H1 (cell line): ENCODE measurements around the gene RABEP1. TPM values are rescaled to one million over a fixed set of nuclear protein-coding genes. Genes with fewer than 3 reads are reported as not detected.

Experiments
- CTCF ChIA-PET: fragments of 300-600 bp; sonication (Branson Sonifier 250); formaldehyde crosslinking; loops from one replicate; lab custom pipeline; 2021; ENCODE audit not compliant: partially characterized antibody; lab: Charles Lee
- POLR2A ChIA-PET: fragments of 300-600 bp; sonication (Branson Sonifier 250); formaldehyde crosslinking; loops from one replicate; lab custom pipeline; 2021; ENCODE audit warnings: inconsistent platforms; ENCODE audit not compliant: partially characterized antibody; lab: Charles Lee
- DNase-seq, 2 experiments: peaks; one replicate each; pipeline versions ENCODE4 v3.0.0 to v3.0.0-alpha.2; 2010 to 2022; ENCODE audit warnings: low spot score in 2 of 2, low read depth in 1 of 2, mixed read lengths in 1 of 2
- FAIRE-seq: peaks from 2 replicates; lab custom pipeline; 2011; peaks lifted over from hg19 to GRCh38; lab: Jason Lieb, UNC
- H2AFZ ChIP-seq: 2 replicates; pipeline ENCODE4 v1.8.1; 2012; ENCODE audit warnings: low read length, inconsistent platforms
- H2AK5ac ChIP-seq: 2 replicates; pipeline ENCODE4 v1.6.1; 2013; ENCODE audit warnings: low read depth, low read length
- H2BK120ac ChIP-seq: replicated peaks from 2 replicates; pipeline ENCODE3; 2013; ENCODE audit warnings: low read depth, low read length, inconsistent platforms
- H2BK12ac ChIP-seq: 2 replicates; pipeline ENCODE4 v1.6.1; 2013; ENCODE audit warnings: low read depth, low read length
- H2BK15ac ChIP-seq: 2 replicates; pipeline ENCODE4 v1.6.1; 2013; ENCODE audit warnings: low read length
- H2BK20ac ChIP-seq: 2 replicates; pipeline ENCODE4 v1.6.1; 2013; ENCODE audit warnings: low read length
- H2BK5ac ChIP-seq: 2 replicates; pipeline ENCODE4 v1.6.1; 2013; ENCODE audit warnings: low read depth, low read length
- H3K14ac ChIP-seq: 2 replicates; pipeline ENCODE4 v1.6.1; 2013; ENCODE audit warnings: inconsistent platforms; ENCODE audit not compliant: insufficient read length
- H3K18ac ChIP-seq: 2 replicates; pipeline ENCODE4 v1.6.1; 2013; ENCODE audit warnings: low read length; ENCODE audit errors: extremely low read depth
- H3K23ac ChIP-seq: 2 replicates; pipeline ENCODE4 v1.6.1; 2013; ENCODE audit warnings: inconsistent platforms; ENCODE audit not compliant: insufficient read length
- H3K23me2 ChIP-seq: 2 replicates; pipeline ENCODE4 v1.6.1; 2013; ENCODE audit warnings: low read depth, low read length
- H3K27ac ChIP-seq: 2 replicates; pipeline ENCODE4 v1.6.1; 2011; ENCODE audit warnings: low read depth, low read length, inconsistent platforms
- H3K27me3 ChIP-seq, 4 experiments: replicated peaks in 1 of 4; 1 replicate in 1 of 4; 2 replicates in 3 of 4; pipeline versions ENCODE4 v1.6.1 to v1.8.1; 2011 to 2013; ENCODE audit warnings: low read length in 3 of 4, mild to moderate bottlenecking in 3 of 4, inconsistent platforms in 2 of 4, mixed read lengths in 2 of 4, moderate library complexity in 1 of 4; ENCODE audit not compliant: control insufficient read depth in 3 of 4, insufficient read depth in 3 of 4; ENCODE audit errors: extremely low read depth in 1 of 4
- H3K36me3 ChIP-seq, 4 experiments: 2 replicates each; pipeline versions ENCODE4 v1.6.1 to v1.8.1; 2011 to 2013; ENCODE audit warnings: mild to moderate bottlenecking in 4 of 4, low read length in 3 of 4, moderate library complexity in 2 of 4, control low read depth in 1 of 4, inconsistent platforms in 1 of 4; ENCODE audit not compliant: insufficient read depth in 4 of 4, control insufficient read depth in 2 of 4
- H3K4ac ChIP-seq: replicated peaks from 2 replicates; pipeline ENCODE3; 2013; ENCODE audit warnings: low read length, low read depth, mixed read lengths, inconsistent platforms; ENCODE audit not compliant: insufficient read length
- H3K4me1 ChIP-seq, 4 experiments: replicated peaks in 1 of 4; 1 replicate in 1 of 4; 2 replicates in 3 of 4; pipeline versions ENCODE4 v1.6.1 to v1.8.1; 2011 to 2013; ENCODE audit warnings: low read length in 3 of 4, inconsistent platforms in 2 of 4, mixed read lengths in 1 of 4; ENCODE audit not compliant: insufficient read depth in 4 of 4, control insufficient read depth in 3 of 4
- H3K4me2 ChIP-seq, 2 experiments: 2 replicates each; pipeline versions ENCODE4 v1.6.1 to v1.8.1; 2011 to 2013; ENCODE audit warnings: low read depth in 2 of 2, low read length in 2 of 2, control low read depth in 1 of 2, inconsistent platforms in 1 of 2, mild to moderate bottlenecking in 1 of 2; ENCODE audit not compliant: insufficient read depth in 1 of 2
- H3K4me3 ChIP-seq, 4 experiments: fragments of 200-600, 300-600 bp in 1 of 4; sonication (generic), shearing (Covaris generic), sonication (Bioruptor Twin) in 1 of 4; 2 replicates each; pipeline versions ENCODE4 v1.5.1 to v1.8.1; 2011 to 2016; ENCODE audit warnings: low read length in 4 of 4, low read depth in 3 of 4, control low read depth in 2 of 4, inconsistent platforms in 2 of 4, mild to moderate bottlenecking in 2 of 4, mixed read lengths in 1 of 4, moderate library complexity in 1 of 4; ENCODE audit not compliant: insufficient read depth in 2 of 4; ENCODE audit errors: extremely low read depth in 1 of 4
- H3K56ac ChIP-seq: replicated peaks from 2 replicates; pipeline ENCODE3; 2013; ENCODE audit warnings: low read depth, mild to moderate bottlenecking, mixed read lengths, low read length, inconsistent platforms; ENCODE audit not compliant: insufficient read length
- H3K79me1 ChIP-seq: 2 replicates; pipeline ENCODE4 v1.6.1; 2013; ENCODE audit warnings: low read depth, low read length, control low read depth
- H3K79me2 ChIP-seq, 2 experiments: 2 replicates each; pipeline versions ENCODE4 v1.6.1 to v1.8.1; 2012 to 2013; ENCODE audit warnings: low read length in 2 of 2, mild to moderate bottlenecking in 2 of 2, inconsistent platforms in 1 of 2; ENCODE audit not compliant: insufficient read depth in 2 of 2, control insufficient read depth in 1 of 2
- H3K9ac ChIP-seq, 4 experiments: replicated peaks in 1 of 4; 1 replicate in 1 of 4; 2 replicates in 3 of 4; pipeline versions ENCODE4 v1.6.1 to v1.8.1; 2011 to 2013; ENCODE audit warnings: low read depth in 3 of 4, low read length in 3 of 4, control low read depth in 2 of 4, mild to moderate bottlenecking in 2 of 4, moderate library complexity in 2 of 4, inconsistent platforms in 1 of 4; ENCODE audit errors: extremely low read depth in 1 of 4
- H3K9me3 ChIP-seq, 2 experiments: 2 replicates each; pipeline versions ENCODE4 v1.6.1 to v1.8.1; 2012 to 2013; ENCODE audit warnings: mild to moderate bottlenecking in 2 of 2, moderate library complexity in 2 of 2, control low read depth in 1 of 2, inconsistent platforms in 1 of 2, low read depth in 1 of 2, low read length in 1 of 2, mixed read lengths in 1 of 2; ENCODE audit not compliant: insufficient read depth in 2 of 2
- H4K20me1 ChIP-seq, 2 experiments: replicated peaks in 1 of 2; 2 replicates each; pipeline versions ENCODE3 to v1.8.1; 2011 to 2013; ENCODE audit warnings: inconsistent platforms in 2 of 2, low read length in 2 of 2, mild to moderate bottlenecking in 1 of 2; ENCODE audit not compliant: insufficient read depth in 2 of 2, control insufficient read depth in 1 of 2
- H4K5ac ChIP-seq: 2 replicates; pipeline ENCODE4 v1.6.1; 2013; ENCODE audit warnings: low read length, low read depth, mixed read lengths, inconsistent platforms; ENCODE audit not compliant: insufficient read length
- H4K8ac ChIP-seq: 2 replicates; pipeline ENCODE4 v1.8.0; 2013; ENCODE audit warnings: mild to moderate bottlenecking, moderate library complexity, low read length, inconsistent platforms; ENCODE audit not compliant: insufficient read depth; ENCODE audit errors: extremely low read depth
- H4K91ac ChIP-seq: replicated peaks from 2 replicates; pipeline ENCODE3; 2013; ENCODE audit warnings: low read length, mixed read lengths, inconsistent platforms; ENCODE audit not compliant: insufficient read length
- BACH1 ChIP-seq: IDR thresholded peaks from 2 replicates; pipeline ENCODE4 v1.6.1; 2012; ENCODE audit warnings: low read length, improper control_type of control experiment
- CREB1 ChIP-seq: IDR thresholded peaks from 2 replicates; pipeline ENCODE4 v1.6.1; 2012; ENCODE audit warnings: inconsistent platforms
- CTBP2 ChIP-seq: IDR thresholded peaks from 2 replicates; pipeline ENCODE4 v1.7.0; 2011; ENCODE audit warnings: borderline replicate concordance, mild to moderate bottlenecking, moderate library complexity, mixed read lengths, low read length; ENCODE audit not compliant: insufficient read depth, insufficient read length
- EGR1 ChIP-seq: IDR thresholded peaks from 2 replicates; pipeline ENCODE4 v1.6.1; 2011; ENCODE audit warnings: low read depth, low read length, borderline replicate concordance
- EZH2 ChIP-seq: fragments of 200-600 bp; sonication (generic); IDR thresholded peaks from 2 replicates; pipeline ENCODE4 v1.7.1; 2012; ENCODE audit warnings: low read depth, mild to moderate bottlenecking, moderate library complexity, low read length, inconsistent platforms; ENCODE audit not compliant: severe bottlenecking
- GTF2F1 ChIP-seq: IDR thresholded peaks from 2 replicates; pipeline ENCODE4 v1.6.1; 2012; ENCODE audit warnings: low read depth, low read length, improper control_type of control experiment, borderline replicate concordance
- HDAC2 ChIP-seq, 2 experiments: fragments of 300-600 bp in 1 of 2; sonication (generic) in 1 of 2; IDR thresholded peaks; 2 replicates each; pipeline ENCODE4 v1.6.1; 2011 to 2012; ENCODE audit warnings: low read depth in 2 of 2, low read length in 2 of 2, mild to moderate bottlenecking in 2 of 2, moderate library complexity in 2 of 2, borderline replicate concordance in 1 of 2, inconsistent platforms in 1 of 2
- NANOG ChIP-seq: IDR thresholded peaks from 2 replicates; pipeline ENCODE4 v1.6.1; 2011; ENCODE audit warnings: low read length, low read depth, mild to moderate bottlenecking, inconsistent platforms; ENCODE audit not compliant: insufficient read depth, poor library complexity, severe bottlenecking
- POU5F1 ChIP-seq: IDR thresholded peaks from 2 replicates; pipeline ENCODE4 v1.6.1; 2011; ENCODE audit warnings: low read depth, mild to moderate bottlenecking, low read length, moderate library complexity
- SUZ12 ChIP-seq: fragments of 200-600 bp; sonication (generic); IDR thresholded peaks from 2 replicates; pipeline ENCODE4 v1.6.1; 2012; ENCODE audit warnings: mild to moderate bottlenecking, inconsistent platforms, low read length, moderate library complexity, mixed read lengths
- YY1 ChIP-seq: IDR thresholded peaks from 2 replicates; pipeline ENCODE4 v1.6.1; 2011; ENCODE audit warnings: low read depth, mild to moderate bottlenecking, low read length
- WGBS, 2 experiments: shearing (Covaris generic) in 1 of 2; methylation state at CpG; one replicate each; pipeline versions ENCODE4 v1.1.6 to v1.1.7; 2013 to 2015; ENCODE audit warnings: low lambda C conversion rate in 2 of 2, mixed read lengths in 2 of 2, inconsistent platforms in 1 of 2, low coverage in 1 of 2, missing lambda C conversion rate in 1 of 2; ENCODE audit not compliant: insufficient replicate concordance in 2 of 2, insufficient coverage in 1 of 2, insufficient read length in 1 of 2; ENCODE audit errors: extremely low coverage in 1 of 2, missing lambda C conversion rate in 1 of 2; 5-methylcytosine and 5-hydroxymethylcytosine counted together
- polyA plus RNA-seq, 7 experiments: library from polyadenylated mRNA; depleted of rRNA in 3 of 7; stranded (reverse) in 5 of 7; unstranded in 2 of 7; fragments of >200 nt in 5 of 7; fragments of 200-250 nt in 2 of 7; gene quantifications; 1 replicate in 5 of 7; 2 replicates in 1 of 7; 4 replicates in 1 of 7; pipeline versions ENCODE4 v1.2.1 to v1.2.3, GENCODE V29; 2011 to 2013; ENCODE audit warnings: missing spikeins in 2 of 7, mixed read lengths in 2 of 7
- total RNA-seq: library from RNA; stranded (reverse); fragmentation: NEBNext Ultra II Directional; extraction: Animal tissue kit (Norgen Biotek cat#: 25700); gene quantifications from 2 replicates; pipeline ENCODE4 v1.2.1, GENCODE V29; 2021
- TF ChIP-seq, protein P1 (sequence below): IDR thresholded peaks from 2 replicates; pipeline ENCODE4 v1.6.1; 2012; ENCODE audit warnings: low read length, inconsistent platforms

RABEP1 gene
- total and polyA plus RNA-seq, 2 of the 8 experiments (the other 6 are each of a cell fraction or from before 2014, with no cell fraction given), result 8.5 to 52.3 TPM

DNA sequence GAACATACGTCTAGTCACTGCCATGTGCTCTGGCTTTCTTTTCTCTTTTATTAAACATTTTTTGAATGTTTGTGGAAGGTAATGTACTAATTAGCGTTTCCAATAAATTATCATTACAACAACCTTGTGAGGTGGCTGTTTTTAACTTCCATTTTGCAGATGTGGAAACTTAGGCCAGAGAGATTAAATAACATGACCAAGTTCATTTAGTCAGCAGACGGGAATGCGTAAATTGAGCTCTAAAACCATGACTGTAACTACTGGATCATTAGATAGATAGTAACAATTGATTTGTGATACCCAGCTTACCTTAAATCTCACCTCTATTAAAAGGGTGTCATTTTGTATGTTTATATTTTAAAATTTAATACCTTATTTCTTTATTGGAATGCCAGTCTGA, 49.4 kb downstream of the RABEP1 start:
- Histone ChIP-seq H3K27ac (no peak overlapping the region), H3K79me1 (no peaks in the 10 kb centered on the region), H3K9me3 (no peaks in the 10 kb centered on the region), H3K4me3 (no peak overlapping the region), H3K14ac (no peak overlapping the region), H2BK20ac (no peak overlapping the region), H3K4ac (no peak overlapping the region), H4K8ac (no peak overlapping the region), H2AFZ (no peak overlapping the region), H2BK12ac (no peak overlapping the region), H3K56ac (no peak overlapping the region), H3K9ac (no peak overlapping the region), H2BK5ac (no peak overlapping the region), H4K91ac (no peak overlapping the region), H3K4me2 (no peak overlapping the region), H2BK120ac (no peak overlapping the region), H2BK15ac (no peak overlapping the region), H3K18ac (no peak overlapping the region), H2AK5ac (no peak overlapping the region), H4K20me1 (no peaks in the 10 kb centered on the region), H4K5ac (no peak overlapping the region), H3K23ac (no peak overlapping the region), H3K27me3 (no peaks in the 10 kb centered on the region), H3K23me2 (no peaks in the 10 kb centered on the region), H3K79me2 (peaks cover under 1 to 3% of the 10 kb centered on the region in 2 experiments; a peak in 3 of 4 replicates), H3K4me1 (no peaks in the 10 kb centered on the region), H3K36me3 (peaks cover 0 to 21% (median 10%) of the 10 kb centered on the region in 4 experiments; a peak in 4 of 8 replicates)
- DNase-seq (no peak), FAIRE-seq (no peak)
- ChIA-PET POLR2A (interaction anchor here (1.1 kb wide), 1 partner anchor 21 kb away, joined by 3 read pairs; no protein-coding TSS in a partner anchor), CTCF (interaction anchor here (0.5 to 1.0 kb wide), 3 partner anchors 21 to 1012 kb away, joined by 3 read pairs; no protein-coding TSS in a partner anchor)
- 89% methylated on average over 4 of the region's 4 CpGs; no CpG with 5 or more reads in 1 of the 2 experiments for WGBS, 2 experiments
- TF ChIP-seq HDAC2 (IDR thresholded peaks at IDR 0.05; ENCODE audit: borderline replicate concordance in 1 of 2, low read depth in 2 of 2, low read length in 2 of 2), result no peak
- no peak for TF ChIP-seq YY1
- TF ChIP-seq NANOG, result no peak
- no peak for TF ChIP-seq CREB1
- TF ChIP-seq, protein P1, sequence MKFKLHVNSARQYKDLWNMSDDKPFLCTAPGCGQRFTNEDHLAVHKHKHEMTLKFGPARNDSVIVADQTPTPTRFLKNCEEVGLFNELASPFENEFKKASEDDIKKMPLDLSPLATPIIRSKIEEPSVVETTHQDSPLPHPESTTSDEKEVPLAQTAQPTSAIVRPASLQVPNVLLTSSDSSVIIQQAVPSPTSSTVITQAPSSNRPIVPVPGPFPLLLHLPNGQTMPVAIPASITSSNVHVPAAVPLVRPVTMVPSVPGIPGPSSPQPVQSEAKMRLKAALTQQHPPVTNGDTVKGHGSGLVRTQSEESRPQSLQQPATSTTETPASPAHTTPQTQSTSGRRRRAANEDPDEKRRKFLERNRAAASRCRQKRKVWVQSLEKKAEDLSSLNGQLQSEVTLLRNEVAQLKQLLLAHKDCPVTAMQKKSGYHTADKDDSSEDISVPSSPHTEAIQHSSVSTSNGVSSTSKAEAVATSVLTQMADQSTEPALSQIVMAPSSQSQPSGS, result no peak
- no peak for TF ChIP-seq BACH1
- TF ChIP-seq SUZ12, result no peak
- TF ChIP-seq EZH2, result no peak
- no peak for TF ChIP-seq EGR1
- no peak for TF ChIP-seq POU5F1
- TF ChIP-seq GTF2F1, result no peak
- TF ChIP-seq CTBP2, result no peak
